ENCODE measurements around the gene AGAP1.

DNA sequence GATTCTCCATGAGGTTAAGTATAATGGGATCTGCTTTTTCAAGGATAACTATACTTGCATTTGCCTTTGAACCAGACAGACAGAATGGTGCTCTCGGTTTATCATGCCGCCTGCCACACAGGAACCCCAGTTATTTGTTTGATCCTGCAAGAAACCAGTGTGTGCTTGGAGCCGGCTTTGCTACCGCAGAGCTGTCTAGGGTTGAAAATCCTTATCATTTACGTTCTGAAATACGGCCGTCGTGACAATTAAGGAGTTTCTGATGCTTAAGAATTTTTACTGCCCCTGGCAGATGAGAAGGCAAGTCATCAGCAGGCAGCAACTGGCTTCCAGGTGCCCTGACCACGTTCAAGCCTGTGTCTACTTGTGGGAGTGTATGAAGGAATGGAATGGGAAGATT lies 562.3 kb downstream of the AGAP1 start:
- TF ChIP-seq, protein P1, sequence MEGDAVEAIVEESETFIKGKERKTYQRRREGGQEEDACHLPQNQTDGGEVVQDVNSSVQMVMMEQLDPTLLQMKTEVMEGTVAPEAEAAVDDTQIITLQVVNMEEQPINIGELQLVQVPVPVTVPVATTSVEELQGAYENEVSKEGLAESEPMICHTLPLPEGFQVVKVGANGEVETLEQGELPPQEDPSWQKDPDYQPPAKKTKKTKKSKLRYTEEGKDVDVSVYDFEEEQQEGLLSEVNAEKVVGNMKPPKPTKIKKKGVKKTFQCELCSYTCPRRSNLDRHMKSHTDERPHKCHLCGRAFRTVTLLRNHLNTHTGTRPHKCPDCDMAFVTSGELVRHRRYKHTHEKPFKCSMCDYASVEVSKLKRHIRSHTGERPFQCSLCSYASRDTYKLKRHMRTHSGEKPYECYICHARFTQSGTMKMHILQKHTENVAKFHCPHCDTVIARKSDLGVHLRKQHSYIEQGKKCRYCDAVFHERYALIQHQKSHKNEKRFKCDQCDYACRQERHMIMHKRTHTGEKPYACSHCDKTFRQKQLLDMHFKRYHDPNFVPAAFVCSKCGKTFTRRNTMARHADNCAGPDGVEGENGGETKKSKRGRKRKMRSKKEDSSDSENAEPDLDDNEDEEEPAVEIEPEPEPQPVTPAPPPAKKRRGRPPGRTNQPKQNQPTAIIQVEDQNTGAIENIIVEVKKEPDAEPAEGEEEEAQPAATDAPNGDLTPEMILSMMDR (conservative IDR thresholded peaks at IDR 0.05; ENCODE audit: low read length) = no peak
- TF ChIP-seq EZH2phosphoT487 (IDR thresholded peaks at IDR 0.05; ENCODE audit: borderline replicate concordance, low read depth, low read length) = no peak

All from OCI-LY7 (cell line).